Neuronal stem cell (in vitro differentiated cells): ENCODE data around the gene ZNF771.

Experiments
- DNase-seq: peaks from one replicate; pipeline ENCODE4 v3.0.0-alpha.2; 2013; ENCODE audit warnings: low spot score
- H2AFZ ChIP-seq: one replicate; pipeline ENCODE4 v1.6.1; 2013; ENCODE audit warnings: mild to moderate bottlenecking, low read length, inconsistent platforms
- H2AK5ac ChIP-seq: 2 replicates; pipeline ENCODE4 v1.6.1; 2013; ENCODE audit warnings: low read depth, mild to moderate bottlenecking, inconsistent platforms, low read length, moderate library complexity, mixed read lengths
- H2BK120ac ChIP-seq: 2 replicates; pipeline ENCODE4 v1.6.1; 2013; ENCODE audit warnings: low read depth, mild to moderate bottlenecking, inconsistent platforms, low read length, moderate library complexity, mixed read lengths
- H2BK12ac ChIP-seq: one replicate; pipeline ENCODE4 v1.6.1; 2013; ENCODE audit warnings: low read length, inconsistent platforms
- H2BK15ac ChIP-seq: 2 replicates; pipeline ENCODE4 v1.6.1; 2013; ENCODE audit warnings: mild to moderate bottlenecking, low read length, inconsistent platforms, mixed read lengths
- H2BK5ac ChIP-seq: one replicate; pipeline ENCODE4 v1.6.1; 2013; ENCODE audit warnings: inconsistent platforms, mild to moderate bottlenecking, low read length, moderate library complexity
- H3K14ac ChIP-seq: one replicate; pipeline ENCODE4 v1.6.1; 2013; ENCODE audit warnings: low read length, inconsistent platforms
- H3K18ac ChIP-seq: 2 replicates; pipeline ENCODE4 v1.6.1; 2013; ENCODE audit warnings: low read length, inconsistent platforms
- H3K23ac ChIP-seq: 2 replicates; pipeline ENCODE4 v1.6.1; 2013; ENCODE audit warnings: low read depth, mild to moderate bottlenecking, mixed read lengths, low read length, inconsistent platforms; ENCODE audit not compliant: poor library complexity
- H3K27ac ChIP-seq: replicated peaks from 3 replicates; pipeline ENCODE4 v1.5.1; 2013; ENCODE audit warnings: low read length, inconsistent platforms
- H3K27me3 ChIP-seq, 3 experiments: 2 replicates each; pipeline ENCODE4 v1.6.1; 2013; ENCODE audit warnings: low read length in 3 of 3, mild to moderate bottlenecking in 2 of 3, inconsistent platforms in 1 of 3, low read depth in 1 of 3, mixed read lengths in 1 of 3, moderate library complexity in 1 of 3; ENCODE audit not compliant: control insufficient read depth in 3 of 3, insufficient read depth in 3 of 3
- H3K36me3 ChIP-seq, 2 donors: replicated peaks in 1 of 2; 2 replicates each; pipeline ENCODE4 v1.6.1; 2013; ENCODE audit warnings: low read length in 2 of 2; ENCODE audit not compliant: control insufficient read depth in 2 of 2, insufficient read depth in 2 of 2
- H3K4ac ChIP-seq: 2 replicates; pipeline ENCODE4 v1.6.1; 2013; ENCODE audit warnings: inconsistent platforms, mild to moderate bottlenecking, low read length, moderate library complexity
- H3K4me1 ChIP-seq, 2 donors: 1 replicate in 1 of 2; 2 replicates in 1 of 2; pipeline ENCODE4 v1.6.1; 2013; ENCODE audit warnings: low read length in 2 of 2, low read depth in 1 of 2; ENCODE audit not compliant: control insufficient read depth in 2 of 2, insufficient read depth in 1 of 2
- H3K4me2 ChIP-seq: one replicate; pipeline ENCODE4 v1.6.1; 2013; ENCODE audit warnings: mild to moderate bottlenecking, low read length, inconsistent platforms; ENCODE audit not compliant: insufficient read depth, poor library complexity, severe bottlenecking
- H3K4me3 ChIP-seq, 2 donors: 2 replicates each; pipeline ENCODE4 v1.5.1; 2013; ENCODE audit warnings: low read length in 2 of 2, mild to moderate bottlenecking in 2 of 2, inconsistent platforms in 1 of 2, moderate library complexity in 1 of 2
- H3K79me1 ChIP-seq: one replicate; pipeline ENCODE4 v1.6.1; 2013; ENCODE audit warnings: low read depth, mild to moderate bottlenecking, inconsistent platforms, low read length, moderate library complexity
- H3K9ac ChIP-seq: one replicate; pipeline ENCODE4 v1.6.1; 2013; ENCODE audit warnings: mild to moderate bottlenecking, low read depth, low read length, inconsistent platforms; ENCODE audit not compliant: poor library complexity
- H3K9me3 ChIP-seq, 2 donors: replicated peaks in 1 of 2; 2 replicates each; pipeline versions ENCODE3 to v1.6.1; 2013; ENCODE audit warnings: low read length in 2 of 2, mild to moderate bottlenecking in 2 of 2, inconsistent platforms in 1 of 2, low read depth in 1 of 2, mixed read lengths in 1 of 2, moderate library complexity in 1 of 2; ENCODE audit not compliant: control insufficient read depth in 2 of 2, insufficient read depth in 1 of 2
- H4K8ac ChIP-seq: one replicate; pipeline ENCODE4 v1.6.1; 2013; ENCODE audit warnings: low read depth, mild to moderate bottlenecking, inconsistent platforms, low read length, moderate library complexity
- H4K91ac ChIP-seq: one replicate; pipeline ENCODE4 v1.6.1; 2013; ENCODE audit warnings: low read length, low read depth, mild to moderate bottlenecking, inconsistent platforms; ENCODE audit not compliant: poor library complexity
- WGBS, 2 donors: extraction: QIAGEN DNeasy Blood & Tissue Kit; methylation state at CpG; one replicate each; pipeline ENCODE4 v1.1.7; 2013; ENCODE audit warnings: missing lambda C conversion rate in 2 of 2, mixed read lengths in 1 of 2; ENCODE audit not compliant: insufficient read length in 2 of 2, insufficient replicate concordance in 1 of 2; ENCODE audit errors: extremely low coverage in 2 of 2; 5-methylcytosine and 5-hydroxymethylcytosine counted together

ZNF771 gene

DNA sequence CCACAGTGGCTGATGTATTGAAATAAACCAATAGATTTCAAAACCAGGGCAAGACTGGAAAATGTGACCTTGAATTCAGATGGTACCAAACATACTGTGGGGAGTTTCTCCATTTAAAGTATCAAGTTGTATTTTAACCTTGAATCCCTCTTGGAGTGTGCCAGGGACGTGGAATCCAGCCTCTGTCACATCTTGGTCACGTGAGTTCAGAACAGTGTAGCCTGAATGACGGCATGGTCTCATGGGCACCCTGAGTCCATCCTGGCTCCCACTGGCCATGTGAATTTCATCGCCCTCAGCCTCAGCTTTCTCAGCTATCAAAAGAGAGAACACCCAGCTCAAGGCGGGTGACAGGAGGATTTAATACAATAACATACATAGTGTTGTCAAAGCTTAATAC is 6.8 kb downstream of the ZNF771 start:
- peaks cover 19 to 80% of the 10 kb centered on the region in 2 donors for H3K36me3 ChIP-seq
- H3K9ac ChIP-seq = no peak overlapping the region
- no CpG with 5 or more reads among the region's 5 CpGs for WGBS, 2 donors
- H3K79me1 ChIP-seq = peaks cover 5% of the 10 kb centered on the region
- no peak overlapping the region for H3K27ac ChIP-seq
- no peak overlapping the region for H3K14ac ChIP-seq
- no peak overlapping the region for H3K18ac ChIP-seq
- H2BK120ac ChIP-seq = no peak overlapping the region
- H3K9me3 ChIP-seq = no peaks in the 10 kb centered on the region
- H3K4me1 ChIP-seq = peaks cover 2 to 3% of the 10 kb centered on the region in 2 donors
- H2AK5ac ChIP-seq = no peak overlapping the region
- no peak overlapping the region for H3K4me2 ChIP-seq
- no peak overlapping the region for H2BK5ac ChIP-seq
- no peak overlapping the region for H2BK12ac ChIP-seq
- no peak overlapping the region for H2AFZ ChIP-seq
- H4K8ac ChIP-seq = no peak overlapping the region
- no peaks in the 10 kb centered on the region for H3K27me3 ChIP-seq
- no peak overlapping the region for H3K23ac ChIP-seq
- H3K4ac ChIP-seq = no peak overlapping the region
- no peak overlapping the region for H3K4me3 ChIP-seq
- no peak overlapping the region for H4K91ac ChIP-seq
- H2BK15ac ChIP-seq = no peak overlapping the region
- DNase-seq = no peak

DNA sequence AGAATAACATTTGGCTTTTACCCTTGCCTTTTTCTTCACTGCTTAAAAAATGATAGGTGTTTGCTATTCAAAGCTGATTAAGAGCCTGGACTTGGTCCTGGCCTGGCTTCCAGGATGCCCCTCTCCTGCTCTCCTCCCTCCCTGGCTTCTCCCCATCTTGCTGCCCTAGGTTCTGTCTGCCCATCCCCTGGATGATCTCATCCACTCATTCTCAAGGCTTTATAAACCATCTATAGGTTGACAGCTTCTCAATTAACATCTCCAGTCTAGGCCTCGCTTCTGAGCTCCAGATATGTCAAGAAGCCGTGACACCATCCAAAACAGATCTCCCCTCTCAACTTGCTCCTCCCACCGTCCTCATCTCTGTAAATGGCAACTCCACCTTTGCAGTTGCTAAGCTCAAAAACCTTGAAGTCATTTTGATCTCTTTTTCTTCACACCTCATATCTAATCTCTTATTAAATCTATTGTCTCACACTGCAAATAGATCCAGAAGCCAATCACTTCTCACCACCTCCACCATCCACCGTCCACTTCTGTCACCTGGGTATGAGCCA is 8.7 kb downstream of the ZNF771 start:
- Histone ChIP-seq H3K27me3 (no peaks in the 10 kb centered on the region), H2AFZ (no peak overlapping the region), H2AK5ac (no peak overlapping the region), H2BK15ac (no peak overlapping the region), H4K91ac (no peak overlapping the region), H3K4me1 (peaks cover 0 to 2% of the 10 kb centered on the region in 2 donors), H3K4me2 (no peak overlapping the region), H4K8ac (no peak overlapping the region), H3K9me3 (no peaks in the 10 kb centered on the region), H3K23ac (no peak overlapping the region), H3K4me3 (no peak overlapping the region), H2BK5ac (no peak overlapping the region), H3K14ac (no peak overlapping the region), H3K4ac (no peak overlapping the region), H3K27ac (no peak overlapping the region), H2BK120ac (no peak overlapping the region), H2BK12ac (no peak overlapping the region), H3K9ac (no peak overlapping the region), H3K36me3 (peaks cover 15 to 86% of the 10 kb centered on the region in 2 donors), H3K18ac (no peak overlapping the region), H3K79me1 (peaks cover 5% of the 10 kb centered on the region)
- no CpG with 5 or more reads among the region's 4 CpGs for WGBS, 2 donors
- DNase-seq = no peak

DNA sequence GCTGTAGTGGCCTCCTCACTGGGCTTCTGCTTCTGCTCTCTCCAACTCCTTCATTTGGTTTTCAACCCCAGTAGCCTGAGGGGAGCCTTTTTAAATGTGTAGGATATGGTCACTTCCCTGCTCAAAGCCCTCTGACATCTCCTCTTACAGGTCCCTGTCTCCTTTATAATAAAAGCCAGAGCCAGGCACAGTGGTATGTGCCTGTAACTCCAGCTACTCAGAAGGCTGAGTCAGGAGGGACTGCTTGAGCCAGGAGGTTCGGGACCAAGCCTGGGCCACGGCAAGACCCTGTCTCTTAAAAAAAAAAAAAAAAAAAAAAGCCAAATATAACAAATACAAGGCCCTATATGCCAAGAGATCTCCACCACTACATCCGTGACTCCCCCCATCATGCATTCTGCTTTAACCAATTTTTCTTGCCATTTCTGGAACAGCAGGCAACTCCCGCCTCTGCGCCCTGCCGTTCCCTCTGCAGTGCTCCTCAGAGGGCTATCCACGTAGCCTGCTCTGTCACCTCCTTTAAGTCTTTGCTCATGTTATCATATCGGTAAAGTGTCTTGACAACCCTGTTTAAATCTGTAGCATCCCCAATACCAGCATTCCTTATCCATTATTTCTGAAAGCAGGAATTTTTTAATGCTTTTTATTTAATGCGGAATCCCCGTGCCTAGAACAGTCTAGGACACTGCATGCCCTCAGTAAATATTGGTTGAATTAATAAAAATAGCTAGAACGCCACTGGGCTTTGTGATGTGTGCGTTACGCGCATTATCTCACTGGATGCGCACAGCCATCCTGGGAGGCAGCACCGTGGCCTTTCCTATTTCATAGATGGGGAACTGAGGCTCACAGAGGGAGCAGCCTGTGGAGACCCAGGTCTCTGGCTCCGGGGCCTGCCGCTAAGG is 9.5 kb downstream of the ZNF771 start:
- H2AFZ ChIP-seq = no peak overlapping the region
- H3K27me3 ChIP-seq = no peaks in the 10 kb centered on the region
- H3K36me3 ChIP-seq = peaks cover 11 to 86% of the 10 kb centered on the region in 2 donors
- no peak overlapping the region for H4K91ac ChIP-seq
- no peak overlapping the region for H2BK15ac ChIP-seq
- no peak for DNase-seq
- peaks cover 3% of the 10 kb centered on the region for H3K79me1 ChIP-seq
- no peaks in the 10 kb centered on the region for H3K9me3 ChIP-seq
- peak overlapping the region in 1 of 2 donors; percentile 84 for H3K4me3 ChIP-seq
- peak overlapping the region; percentile 31 for H3K18ac ChIP-seq
- H2BK120ac ChIP-seq = no peak overlapping the region
- H3K4me1 ChIP-seq = peaks cover 0 to 2% of the 10 kb centered on the region in 2 donors
- peak overlapping the region; percentile 78 for H2AK5ac ChIP-seq
- WGBS, 2 donors = no CpG with 5 or more reads among the region's 18 CpGs
- no peak overlapping the region for H3K14ac ChIP-seq
- H2BK5ac ChIP-seq = no peak overlapping the region
- no peak overlapping the region for H2BK12ac ChIP-seq
- peak overlapping the region; percentile 93 for H3K4me2 ChIP-seq
- peak overlapping the region; percentile 78 for H3K9ac ChIP-seq
- no peak overlapping the region for H3K27ac ChIP-seq
- H3K23ac ChIP-seq = peak overlapping the region; percentile 96
- H4K8ac ChIP-seq = no peak overlapping the region
- H3K4ac ChIP-seq = no peak overlapping the region
